ENCODE measurements around the gene RSU1.
"Not testable (repeated sequence)": the region's sequence is repeated elsewhere in the genome, so short reads cannot be mapped to it uniquely, and the experiment has no call there.

RSU1 gene

DNA sequence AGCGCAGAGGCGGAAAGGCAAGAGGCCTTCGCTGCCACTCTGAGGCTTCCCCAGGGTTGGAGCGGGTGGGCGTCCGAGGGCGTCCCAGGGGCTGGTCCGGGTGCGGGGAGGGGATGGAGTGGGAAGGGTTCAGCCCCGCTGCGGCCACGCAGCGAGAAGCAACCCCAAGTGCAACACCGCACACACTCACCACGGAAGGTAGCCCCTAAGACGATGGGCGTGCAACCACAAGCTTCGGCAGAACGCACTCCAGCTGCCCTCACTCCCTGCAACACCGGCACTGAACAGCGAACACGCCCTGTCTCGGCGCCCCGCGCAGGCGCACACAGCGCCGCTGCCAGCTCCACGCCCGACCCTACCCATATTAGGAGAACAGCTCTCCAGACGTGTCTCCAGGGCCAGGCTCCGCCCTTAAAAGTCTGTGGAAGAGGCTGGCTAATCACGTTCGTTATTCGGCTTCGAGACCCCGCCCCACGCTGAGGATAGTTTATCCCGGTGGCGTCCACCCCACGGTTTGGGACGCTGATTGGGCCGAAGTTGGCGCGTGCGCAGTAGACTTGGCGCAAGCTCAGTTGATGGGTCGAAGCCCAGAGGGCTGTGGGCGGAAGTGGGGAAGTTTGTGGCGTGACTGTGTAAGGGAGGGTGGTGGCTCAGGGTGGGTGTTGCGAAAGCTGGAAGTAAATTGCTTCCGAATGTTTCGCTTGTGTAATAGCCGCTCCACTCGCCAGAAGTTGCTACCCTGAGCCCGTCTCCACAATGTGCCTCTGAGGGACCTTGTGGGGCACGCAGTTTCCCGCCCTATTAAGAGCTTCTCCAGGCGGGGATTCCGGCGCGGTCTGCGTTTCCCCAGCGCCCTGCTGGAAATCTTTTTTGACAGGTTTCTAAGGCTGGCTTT is at the start of gene RSU1:
Gene RSU1, minus strand, starts transcription at position 300 of the 895 bp plus-strand sequence. CDS start 343 bp downstream, outside the sequence.
- peak; percentile 99 to 100 for DNase-seq (ENCODE audit: low read depth in 2 of 2)

DNA sequence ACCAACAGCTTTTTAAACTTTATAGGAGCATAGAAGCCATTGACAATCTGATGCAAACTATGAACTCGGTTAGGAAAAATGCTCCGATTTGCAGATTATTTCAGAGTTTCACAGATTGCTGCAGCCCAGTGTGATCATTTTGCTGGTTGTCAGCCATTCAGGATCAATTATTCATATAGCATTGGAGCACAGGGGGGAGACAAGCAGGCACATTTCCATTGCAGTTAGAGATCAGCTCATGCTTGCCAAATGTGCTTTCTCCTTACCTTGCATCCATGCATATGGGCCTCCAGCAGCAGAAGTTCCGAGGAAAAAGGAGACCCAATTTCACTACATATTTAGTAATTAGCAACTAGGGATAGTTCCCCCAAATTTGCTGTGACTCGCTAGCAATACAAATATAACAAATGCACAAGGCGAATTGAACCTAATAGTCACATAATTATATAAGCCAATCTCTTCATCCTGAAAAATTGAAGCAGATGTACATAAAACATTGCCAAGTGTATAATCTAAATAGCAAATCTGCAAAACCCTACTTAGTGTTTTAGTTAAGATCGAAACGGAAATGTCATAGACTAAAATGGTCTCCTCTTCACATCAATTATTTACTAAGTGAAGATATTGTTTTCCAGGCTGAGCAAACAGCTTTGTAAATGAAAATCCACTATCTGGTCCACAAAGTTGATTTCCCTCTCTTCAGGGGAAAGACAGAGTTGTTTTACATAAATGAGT is 49.5 kb upstream of the RSU1 start:
- no peak for DNase-seq (ENCODE audit: low read depth in 2 of 2)

DNA sequence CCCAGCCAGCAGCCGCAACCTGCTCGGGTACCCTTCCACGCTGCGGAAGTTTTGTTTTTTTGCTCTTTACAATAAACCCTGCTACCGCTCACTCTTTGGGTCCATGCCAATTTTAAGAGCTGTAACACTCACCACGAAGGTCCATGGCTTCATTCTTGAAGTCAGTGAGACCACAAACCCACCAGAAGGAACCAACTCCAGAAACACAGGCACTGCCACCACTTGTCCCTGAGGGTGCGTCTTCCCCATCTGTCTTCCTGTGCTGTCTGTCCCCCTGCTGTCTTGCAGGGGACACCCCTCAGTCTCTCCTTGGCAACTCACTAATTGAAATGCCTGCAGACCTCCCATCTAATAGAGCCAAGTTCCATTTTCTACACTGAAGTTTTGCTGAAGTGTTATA is 48.5 kb upstream of the RSU1 start:
- DNase-seq (ENCODE audit: low read depth in 2 of 2), result no peak

DNA sequence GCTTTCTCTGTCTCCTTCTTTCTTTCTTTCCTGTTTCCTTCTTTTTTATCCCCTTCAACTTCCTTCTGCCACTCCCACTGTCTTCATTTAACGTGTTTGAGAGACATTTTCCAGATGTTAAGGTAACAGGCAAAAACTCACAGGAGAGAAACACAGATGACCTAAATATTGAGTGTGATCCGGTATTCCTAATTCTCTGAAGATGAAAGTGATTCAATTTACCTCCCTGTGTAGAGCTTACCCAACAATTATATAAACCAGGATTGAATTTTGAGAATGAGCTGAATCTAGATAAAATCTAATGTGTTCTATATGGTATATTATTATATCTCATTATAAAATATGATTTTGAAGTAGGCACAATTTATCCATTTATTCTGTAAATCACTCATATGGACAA is 46.5 kb upstream of the RSU1 start:
- no peak for DNase-seq (ENCODE audit: low read depth in 2 of 2)

DNA sequence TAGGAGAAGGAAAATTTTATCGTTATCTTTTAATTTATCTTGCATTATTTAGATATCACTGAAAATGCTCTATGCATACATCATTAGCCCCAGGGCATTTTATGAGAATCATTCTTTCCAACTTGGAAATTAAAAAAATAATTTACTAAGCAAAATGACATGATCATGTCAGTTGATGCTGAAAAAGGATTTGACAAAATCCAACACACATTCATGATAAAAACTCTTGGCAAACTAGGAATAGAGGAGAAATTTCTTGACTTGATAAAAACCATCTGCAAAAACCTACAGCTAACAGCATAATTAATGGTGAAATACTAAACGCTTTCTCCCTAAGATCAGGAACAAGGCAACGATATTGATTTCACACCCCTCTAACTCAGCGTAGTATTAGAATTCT is 40.2 kb upstream of the RSU1 start:
- DNase-seq (ENCODE audit: low read depth in 2 of 2), result no peak

DNA sequence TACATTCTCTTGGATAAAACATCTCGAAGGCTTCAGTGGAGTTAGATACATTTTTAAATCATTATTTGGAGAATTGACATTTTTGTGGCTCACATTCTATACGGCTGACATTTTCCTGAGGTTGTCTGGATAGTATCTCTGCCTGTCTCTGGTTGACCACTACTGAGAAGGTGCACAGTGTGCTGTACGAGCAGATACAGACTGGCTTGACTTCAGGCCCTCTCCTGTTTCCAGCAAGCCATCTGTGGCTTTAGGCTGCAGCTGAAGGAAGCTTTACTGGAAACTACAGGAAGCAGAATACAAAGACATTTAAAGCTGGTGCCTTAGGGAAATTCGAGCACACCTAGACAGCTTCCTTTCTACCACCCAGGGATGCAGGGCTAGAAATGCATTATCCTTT is 39.3 kb upstream of the RSU1 start:
- DNase-seq (ENCODE audit: low read depth in 2 of 2), result no peak

DNA sequence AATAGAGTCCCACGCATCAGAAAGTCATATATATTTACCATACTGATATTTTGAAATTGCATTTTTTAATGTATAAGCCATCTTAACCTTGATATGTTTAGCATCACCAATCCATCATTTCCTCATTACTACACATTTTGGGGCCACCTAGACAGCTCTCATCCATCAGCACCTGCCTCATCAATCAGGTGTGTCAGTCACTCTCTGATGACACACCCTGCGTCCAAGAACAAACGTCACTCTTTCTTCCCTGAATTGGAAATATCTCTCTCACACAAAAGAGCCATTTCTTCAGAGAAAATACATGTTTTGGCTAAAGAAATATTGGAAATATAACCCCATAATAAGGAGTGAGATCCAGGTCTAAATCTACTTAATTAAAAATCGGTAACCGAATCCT is 38.9 kb upstream of the RSU1 start:
- no peak for DNase-seq (ENCODE audit: low read depth in 2 of 2)

DNA sequence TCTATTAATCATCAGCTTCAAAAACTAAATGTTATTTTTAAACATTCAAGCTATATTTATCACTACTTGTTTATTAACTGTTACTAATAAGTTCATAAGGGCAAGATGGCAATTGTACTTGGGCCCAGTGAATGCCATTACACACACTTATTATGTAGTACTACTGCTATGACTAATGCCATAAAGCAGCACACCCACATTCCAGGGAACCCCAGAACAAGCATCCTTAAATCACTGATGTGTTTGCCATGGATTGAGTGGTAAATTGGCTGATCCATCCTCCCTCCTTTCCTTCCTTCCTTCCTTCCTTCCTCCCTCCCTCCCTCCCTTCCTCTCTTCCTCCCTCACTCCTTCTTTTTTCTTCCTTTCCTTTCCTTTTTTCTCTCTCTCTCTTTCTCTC is 37.4 kb upstream of the RSU1 start:
- DNase-seq (ENCODE audit: low read depth in 2 of 2), result no peak

DNA sequence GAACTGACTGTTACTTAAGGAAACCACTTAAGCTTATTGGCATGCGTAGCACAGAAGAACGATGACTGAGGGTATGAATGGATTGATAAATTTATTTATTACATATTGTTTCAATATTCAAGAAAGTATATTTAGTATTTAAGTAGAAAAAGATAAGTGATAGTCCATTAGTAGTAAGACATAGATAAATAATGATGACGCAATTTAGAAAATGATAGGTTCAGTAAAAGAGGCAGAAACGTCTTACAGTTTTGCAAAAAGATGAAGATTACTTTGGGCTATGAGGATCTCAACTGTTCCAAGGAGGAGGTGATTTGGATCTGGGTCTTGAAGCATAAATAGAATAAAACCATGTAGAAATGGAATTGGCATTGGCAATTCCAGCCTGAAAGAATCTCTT is 36.6 kb upstream of the RSU1 start:
- DNase-seq (ENCODE audit: low read depth in 2 of 2), result no peak

DNA sequence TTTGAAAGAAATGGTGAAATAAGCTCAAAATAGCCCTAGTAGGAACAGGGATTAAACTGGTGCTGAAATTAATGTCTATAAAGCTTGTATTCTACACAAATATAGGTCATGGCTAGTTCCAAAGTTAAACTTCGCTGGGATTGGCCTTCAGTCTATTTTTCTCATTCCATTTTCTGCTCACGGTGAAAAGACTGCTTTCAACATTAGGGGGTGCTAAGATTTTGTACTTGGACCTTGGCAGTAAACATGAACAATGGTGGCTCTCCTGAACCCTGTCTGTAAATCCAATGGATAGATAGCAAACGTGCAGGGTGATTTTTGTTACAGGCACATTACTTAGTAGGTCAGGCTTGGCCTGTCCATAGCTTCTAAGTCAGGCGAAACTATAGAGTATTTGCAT is 36.0 kb upstream of the RSU1 start:
- no peak for DNase-seq (ENCODE audit: low read depth in 2 of 2)

DNA sequence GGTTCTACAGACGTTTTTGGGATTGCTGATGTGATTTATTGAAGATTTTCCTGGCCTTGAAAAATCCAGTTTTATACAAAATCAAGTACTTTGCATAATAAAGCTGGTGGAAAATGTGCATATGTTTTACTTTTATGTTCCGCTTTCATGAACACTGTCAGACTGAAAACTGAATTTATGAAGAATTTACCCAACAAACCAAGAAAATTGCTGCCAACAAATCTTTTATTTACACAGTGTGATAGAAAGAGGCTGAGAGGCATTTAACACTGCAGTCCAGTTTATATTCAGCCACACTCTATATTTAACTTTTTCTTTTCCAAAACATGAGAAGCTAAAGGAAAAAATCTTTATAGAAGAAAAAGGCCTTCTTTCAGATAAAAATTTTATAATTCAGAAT is 35.4 kb upstream of the RSU1 start:
- no peak for DNase-seq (ENCODE audit: low read depth in 2 of 2)

DNA sequence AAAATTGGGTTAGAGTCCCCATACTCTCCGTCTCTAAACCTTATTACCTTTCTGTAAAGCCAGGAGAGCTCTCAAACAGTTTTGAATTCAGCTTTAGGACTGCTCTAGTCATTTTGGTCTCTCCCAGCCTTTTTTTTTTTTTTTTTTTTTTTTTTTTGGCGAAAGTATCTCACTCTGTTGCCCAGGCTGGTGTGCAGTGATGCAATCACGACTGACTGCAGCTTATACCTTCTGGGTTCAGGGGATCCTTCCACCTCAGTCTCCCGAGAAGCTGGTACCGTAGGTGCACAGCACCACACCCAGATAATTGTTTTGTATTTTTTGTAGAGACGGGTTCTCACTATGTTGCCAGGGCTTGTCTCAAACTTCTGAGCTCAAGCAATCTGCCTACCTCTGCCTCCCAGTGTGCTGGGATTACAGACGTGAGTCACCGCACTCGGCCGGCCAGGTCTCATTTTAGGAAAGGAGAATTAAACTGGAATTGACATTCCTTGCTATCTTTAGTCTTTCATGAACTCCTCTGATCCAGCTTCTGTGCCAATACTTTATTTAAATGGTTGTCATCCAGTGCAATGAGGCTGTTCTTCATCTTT is 31.4 kb upstream of the RSU1 start:
- DNase-seq (ENCODE audit: low read depth in 2 of 2), result no peak

DNA sequence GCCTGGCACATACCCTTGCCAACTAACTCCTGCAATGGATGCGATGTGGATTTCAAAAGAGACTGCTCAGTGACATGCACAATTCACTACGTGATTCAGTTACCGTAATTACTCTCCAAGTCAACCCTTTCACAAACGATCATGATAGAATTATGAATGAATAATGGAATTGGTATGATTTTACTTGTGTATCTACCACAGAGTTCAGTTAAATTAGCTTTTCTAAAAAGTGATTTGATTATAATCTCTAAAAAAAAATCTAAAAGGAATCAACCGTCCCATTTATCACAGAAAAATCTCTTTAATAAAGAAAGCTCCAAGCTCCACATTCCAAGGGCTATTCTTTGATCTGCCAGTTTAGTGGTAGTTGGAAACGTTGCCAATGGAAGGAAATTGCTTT is 30.4 kb upstream of the RSU1 start:
- no peak for DNase-seq (ENCODE audit: low read depth in 2 of 2)

DNA sequence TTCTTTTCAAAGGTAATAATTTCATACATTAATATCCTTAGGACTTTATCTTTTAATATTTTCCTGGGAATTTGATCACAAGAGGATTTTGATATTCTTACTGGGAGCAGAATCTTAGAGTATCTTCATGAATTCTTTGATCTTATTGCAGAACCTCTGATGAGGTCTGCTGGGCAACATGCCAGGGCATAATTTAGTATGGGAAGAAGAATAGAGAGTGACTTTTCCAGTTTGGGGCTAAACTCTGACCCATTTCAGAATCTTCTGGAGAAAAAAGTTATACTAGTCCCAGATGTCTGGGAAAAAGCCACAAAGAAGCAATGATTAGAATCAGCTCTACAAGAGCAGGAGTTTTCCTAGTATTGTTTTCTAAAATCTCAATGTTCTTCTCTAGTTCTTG is 28.0 kb upstream of the RSU1 start:
- no peak for DNase-seq (ENCODE audit: low read depth in 2 of 2)

DNA sequence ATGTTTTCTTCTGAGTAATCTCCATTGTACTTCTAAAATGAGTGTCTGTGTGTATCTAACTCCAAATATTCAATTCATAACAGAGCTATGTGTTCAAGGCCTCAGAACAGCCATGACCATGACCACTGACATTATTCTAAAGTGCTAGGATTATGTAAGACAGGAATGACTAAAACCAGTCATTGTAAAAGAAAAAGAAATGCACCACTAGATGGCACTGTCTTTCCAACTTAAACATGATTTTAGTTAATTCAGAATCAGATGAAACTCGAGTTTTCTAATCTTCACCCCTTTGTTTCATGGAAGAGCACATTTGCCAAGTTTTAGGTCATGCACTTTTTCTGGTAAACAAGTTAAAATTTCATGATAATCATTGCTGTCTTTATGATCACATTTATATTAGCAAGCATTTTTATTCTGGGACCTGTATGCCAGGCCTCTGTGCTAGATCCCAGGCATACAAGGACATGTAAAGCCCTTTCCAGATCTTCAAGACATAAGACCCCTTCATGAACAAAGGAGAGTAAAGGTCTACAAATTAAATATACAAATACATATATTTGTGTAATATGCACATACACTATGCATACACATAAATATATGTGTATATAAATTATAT is 26.1 kb upstream of the RSU1 start:
- no peak for DNase-seq (ENCODE audit: low read depth in 2 of 2)

DNA sequence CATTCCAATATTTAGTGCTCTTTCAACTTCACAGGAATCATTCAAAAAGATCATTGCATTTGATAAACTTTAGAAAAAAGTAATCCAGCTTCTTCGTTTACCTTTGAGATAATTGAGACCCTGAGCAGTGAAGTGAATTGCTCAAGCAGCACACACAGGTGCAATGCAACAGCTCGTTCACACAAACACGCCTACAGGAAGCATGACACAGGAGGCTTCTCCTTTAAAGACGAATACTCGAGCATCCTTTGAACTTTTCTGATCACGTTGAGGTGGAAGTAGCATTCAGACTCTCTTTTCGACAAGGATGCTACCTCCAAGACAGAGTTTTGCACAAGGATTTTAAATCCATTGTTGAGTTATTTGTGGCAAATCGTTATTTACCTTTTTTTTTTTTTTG is 18.0 kb upstream of the RSU1 start:
- DNase-seq (ENCODE audit: low read depth in 2 of 2), result peak in 1 of 2 donors; percentile 29

DNA sequence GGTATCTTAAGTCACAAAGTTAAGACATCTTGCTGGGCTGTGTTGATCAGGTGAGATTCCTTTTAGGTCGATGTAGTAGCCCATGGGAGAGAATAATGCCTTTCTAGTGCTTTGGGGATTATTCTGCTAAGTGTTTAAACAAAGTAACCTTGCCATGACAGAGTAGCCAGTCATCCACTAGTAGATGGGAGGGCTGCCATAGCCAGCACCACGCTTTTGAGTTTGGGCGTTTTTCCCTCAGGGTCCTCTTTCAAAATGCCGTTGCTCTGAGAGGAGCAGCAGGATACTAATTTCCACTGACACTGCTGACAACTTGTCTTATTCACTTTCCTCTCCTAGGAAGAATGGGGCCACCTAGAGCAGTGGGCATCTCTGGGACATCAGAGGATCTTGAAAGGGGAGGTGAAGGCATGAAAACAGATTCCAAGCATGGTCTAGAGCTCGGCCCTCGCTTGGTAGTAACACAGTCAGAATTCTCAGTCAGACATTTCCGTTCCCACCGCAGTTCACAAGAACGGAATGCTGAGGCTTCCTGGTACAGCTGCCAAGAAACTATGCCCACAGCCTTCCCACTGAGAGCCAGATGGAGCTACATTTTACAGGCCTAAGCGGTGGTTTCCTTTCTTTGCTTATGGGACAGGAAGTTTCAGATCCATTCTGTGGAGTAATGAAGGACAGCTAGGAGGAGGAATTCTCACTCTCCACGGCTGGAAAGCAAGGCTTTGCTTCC is 15.3 kb upstream of the RSU1 start:
- DNase-seq (ENCODE audit: low read depth in 2 of 2), result no peak

DNA sequence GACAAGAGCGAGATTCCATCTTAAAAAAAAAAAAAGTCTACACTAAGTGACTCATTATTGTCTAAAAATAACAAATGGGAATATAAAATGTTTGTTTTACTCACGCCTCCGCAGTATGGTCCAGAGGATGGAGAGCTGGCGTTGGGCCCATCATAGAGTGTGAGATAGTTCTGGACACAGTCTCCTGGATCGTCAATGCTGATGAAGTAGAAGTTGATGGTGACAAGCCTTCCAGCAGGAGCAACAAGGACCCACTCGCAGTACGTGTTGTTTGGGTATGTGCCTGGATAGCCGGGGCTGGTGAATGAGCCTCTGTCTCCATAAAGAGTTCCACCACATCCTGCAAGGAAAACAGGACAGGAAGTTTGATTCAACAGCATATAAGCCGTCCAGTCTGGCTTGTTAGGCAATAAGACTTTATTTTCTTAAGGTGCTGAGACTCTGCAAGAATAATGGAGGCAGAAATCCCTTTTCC is 11.5 kb upstream of the RSU1 start:
- DNase-seq (ENCODE audit: low read depth in 2 of 2), result no peak

DNA sequence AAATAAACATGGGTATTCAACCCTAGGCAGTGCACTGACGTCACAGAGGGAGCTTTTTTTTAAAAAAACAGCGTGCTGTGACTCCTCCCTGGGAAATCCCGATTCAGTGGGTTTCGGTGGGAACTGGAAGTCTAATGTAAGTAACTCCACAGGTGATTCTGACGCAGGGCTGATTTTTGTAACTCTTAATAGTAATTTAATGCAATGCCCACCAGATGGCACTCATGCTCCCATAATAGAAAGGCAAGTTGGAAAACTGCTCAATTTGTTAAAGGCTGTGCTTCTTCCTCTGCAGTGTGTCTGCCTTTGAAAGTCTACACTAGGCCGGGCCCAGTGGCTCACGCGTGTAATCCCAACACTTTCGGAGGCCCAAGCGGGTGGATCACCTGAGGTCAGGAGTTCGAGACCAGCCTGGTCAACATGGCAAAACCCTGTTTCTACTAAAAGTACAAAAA is 10.9 kb upstream of the RSU1 start:
- peak in 1 of 2 donors; percentile 58 for DNase-seq (ENCODE audit: low read depth in 2 of 2)

DNA sequence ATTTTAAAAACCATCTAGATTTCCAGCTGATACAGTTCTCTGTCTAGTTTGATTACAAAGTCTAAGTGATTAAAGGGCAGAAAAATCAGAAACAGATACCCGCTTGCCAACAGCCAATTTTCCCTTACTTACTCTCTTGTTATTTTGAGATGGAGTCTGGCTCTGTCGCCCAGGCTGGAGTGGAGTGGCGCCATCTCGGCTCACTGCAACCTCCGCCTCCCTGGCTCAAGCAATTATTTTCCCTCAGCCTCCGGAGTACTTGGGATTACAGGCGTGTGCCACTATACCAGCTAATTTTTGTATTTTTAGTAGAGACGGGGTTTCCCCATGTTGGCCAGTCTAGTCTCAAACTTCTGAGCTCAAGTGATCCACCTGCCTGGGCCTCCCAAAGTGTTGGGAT is 10.2 kb upstream of the RSU1 start:
- DNase-seq (ENCODE audit: low read depth in 2 of 2), result not testable (repeated sequence)

DNA sequence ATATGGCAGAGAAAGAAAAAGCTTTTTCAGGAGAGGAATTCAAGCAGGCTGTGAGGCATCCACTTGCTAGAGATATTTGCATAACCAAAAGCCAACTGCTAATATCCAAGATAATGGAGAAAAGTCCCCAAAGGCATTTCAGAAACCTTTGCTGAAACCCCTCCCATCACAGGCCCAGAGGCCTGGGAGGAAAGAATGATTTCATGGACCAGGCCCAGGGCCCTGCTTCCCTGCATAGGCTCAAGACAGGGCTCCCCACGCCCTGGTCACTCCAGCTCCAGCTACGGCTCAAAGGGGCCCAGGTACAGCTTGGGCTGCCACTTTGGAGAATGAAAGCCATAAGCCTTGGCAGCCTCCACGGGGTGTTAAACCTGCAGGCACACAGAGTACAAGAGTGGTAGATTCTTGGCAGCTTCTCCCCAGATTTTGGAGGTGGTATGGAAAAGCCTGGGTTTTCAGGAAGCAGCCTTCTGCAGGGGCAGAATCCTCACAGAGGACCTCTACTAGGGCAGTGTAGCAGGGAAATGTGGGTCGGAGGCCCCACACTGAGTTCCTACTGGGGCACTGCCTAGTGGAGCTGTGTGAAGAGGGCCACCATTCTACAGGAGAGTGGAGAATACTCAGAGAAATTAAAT is 5.6 kb upstream of the RSU1 start:
- DNase-seq (ENCODE audit: low read depth in 2 of 2), result no peak
